ENCODE measurements around the gene PRKCG. TPM values are rescaled to one million over a fixed set of nuclear protein-coding genes. Genes with fewer than 3 reads are reported as not detected.
A peak's percentile ranks its signal among the peaks of the same experiment; 100 is the strongest.
"Not testable (repeated sequence)": the region's sequence is repeated elsewhere in the genome, so short reads cannot be mapped to it uniquely, and the experiment has no call there.

Gene PRKCG
- total RNA-seq, result under 1 TPM in 1 of 2 experiments, not detected in 1; 0.35 TPM

DNA sequence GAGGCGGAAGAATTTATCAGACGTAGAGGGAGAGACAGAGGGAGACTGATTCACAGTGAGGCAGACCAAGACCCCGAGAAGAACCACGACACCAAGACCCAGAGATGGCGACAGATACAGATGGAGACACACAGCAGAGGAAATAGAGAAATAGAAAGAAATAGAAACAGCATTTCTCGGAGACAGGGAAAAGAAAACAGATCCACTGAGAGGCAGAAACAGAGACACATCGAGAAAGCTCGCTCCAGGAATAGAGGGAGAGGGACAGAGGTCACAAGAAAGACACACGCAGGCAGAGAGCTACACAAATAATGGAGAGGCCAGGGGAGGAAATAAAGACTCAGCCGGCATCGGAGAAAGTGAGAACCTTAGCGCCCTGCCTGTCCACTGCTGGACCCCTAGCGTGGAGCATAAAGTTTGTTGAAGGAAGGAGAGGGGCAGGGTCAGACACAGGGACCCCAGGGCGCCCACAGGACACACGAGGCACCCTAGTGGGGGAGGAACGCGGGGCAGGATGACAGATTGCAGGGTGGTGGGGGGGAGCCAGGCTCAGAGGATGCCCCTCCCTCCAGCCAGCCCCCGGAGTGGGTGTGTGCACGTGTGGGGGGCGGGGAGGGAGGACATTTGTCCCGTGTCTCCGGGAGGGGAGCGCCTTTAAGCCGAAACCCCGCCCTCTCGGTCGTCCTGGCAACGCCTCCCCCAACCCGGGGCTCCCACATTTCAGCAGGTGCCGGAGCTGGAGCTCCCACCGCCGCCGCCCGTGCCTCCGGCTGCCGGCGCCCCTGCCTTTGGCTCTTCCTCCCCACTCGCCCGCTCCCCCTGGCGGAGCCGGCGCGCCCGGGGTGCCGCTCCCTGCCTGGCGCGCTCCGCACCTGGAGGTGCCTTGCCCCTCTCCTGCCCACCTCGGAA is at the start of gene PRKCG:
PRKCG (plus strand) TSS at position 716 of the 909 bp plus-strand sequence. CDS start 298 bp downstream, outside the sequence.
- Mint-ChIP-seq H3K4me1 (peaks cover 24% of the 10 kb centered on the region), H3K36me3 (peaks cover 4% of the 10 kb centered on the region), H3K27ac (no peak within 1 kb of the TSS), H3K27me3 (peaks cover 29% of the 10 kb centered on the region), H3K4me3 (no peak within 1 kb of the TSS), H3K9me3 (no peaks in the 10 kb centered on the region)
- DNase-seq, result peak; percentile 70

DNA sequence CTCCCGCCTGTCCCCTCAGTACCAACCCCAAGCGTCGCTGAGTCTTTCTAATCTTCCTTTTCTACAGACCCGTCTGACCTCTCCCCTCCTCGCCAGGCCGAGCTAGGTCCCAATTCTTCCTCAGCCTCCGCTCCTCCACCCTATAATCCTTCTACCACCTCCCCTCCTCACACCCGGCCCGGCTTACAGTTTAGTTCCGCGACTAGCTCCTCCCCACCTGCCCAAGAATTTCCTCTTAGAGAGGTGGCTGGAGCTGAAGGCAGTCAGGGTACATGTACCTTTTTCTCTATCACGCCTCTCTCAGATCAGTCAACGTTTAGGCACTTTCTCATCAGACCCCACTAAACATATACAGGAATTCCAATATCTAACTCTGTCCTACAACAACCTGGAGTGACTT is 49.1 kb upstream of the PRKCG start:
- not testable (repeated sequence) for H3K27ac Mint-ChIP-seq, DNase-seq, H3K36me3 Mint-ChIP-seq, H3K4me3 Mint-ChIP-seq, H3K4me1 Mint-ChIP-seq, H3K9me3 Mint-ChIP-seq
- H3K27me3 Mint-ChIP-seq, result peaks cover 56% of the 10 kb centered on the region

- DNase-seq, H3K4me1 Mint-ChIP-seq, H3K36me3 Mint-ChIP-seq, H3K27ac Mint-ChIP-seq, H3K4me3 Mint-ChIP-seq, H3K9me3 Mint-ChIP-seq: not testable (repeated sequence)
- peaks cover 17% of the 10 kb centered on the region for H3K27me3 Mint-ChIP-seq
Observed at GRCh38 chr19:53838446-53838845, 43.6 kb upstream of the PRKCG start.

GRCh38 chr19:53840241-53840640 is 41.8 kb upstream of the PRKCG start:
- H3K4me3 Mint-ChIP-seq, H3K4me1 Mint-ChIP-seq, H3K27me3 Mint-ChIP-seq, DNase-seq, H3K27ac Mint-ChIP-seq, H3K36me3 Mint-ChIP-seq, H3K9me3 Mint-ChIP-seq: not testable (repeated sequence)

GRCh38 chr19:53840914-53841313 is 41.1 kb upstream of the PRKCG start:
- H3K27me3 Mint-ChIP-seq, H3K27ac Mint-ChIP-seq, H3K9me3 Mint-ChIP-seq, H3K4me1 Mint-ChIP-seq, H3K36me3 Mint-ChIP-seq, H3K4me3 Mint-ChIP-seq, DNase-seq: not testable (repeated sequence)

DNA sequence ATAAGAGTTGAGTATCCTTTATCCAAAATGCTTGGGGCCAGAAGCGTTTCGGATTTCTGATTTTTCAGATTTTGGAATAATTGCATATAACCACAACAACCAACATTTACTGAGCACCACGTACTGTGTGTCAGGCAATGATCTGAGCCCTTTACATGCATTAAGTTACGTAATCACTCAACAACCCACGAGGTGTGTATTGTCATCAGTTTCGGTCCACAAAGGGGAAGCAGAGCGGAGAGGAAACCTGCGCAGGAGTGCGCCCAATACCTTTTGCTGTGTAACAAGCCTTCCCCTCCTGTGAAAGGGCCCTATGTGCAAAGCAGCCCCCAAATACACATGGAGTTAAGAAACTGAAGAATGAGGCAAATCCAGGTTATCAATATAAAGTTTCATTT is 37.1 kb upstream of the PRKCG start:
- Mint-ChIP-seq H3K36me3 (no peaks in the 10 kb centered on the region), H3K9me3 (no peaks in the 10 kb centered on the region), H3K4me3 (no peak overlapping the region), H3K27ac (no peak overlapping the region), H3K27me3 (peaks cover 29% of the 10 kb centered on the region), H3K4me1 (peaks cover 4% of the 10 kb centered on the region)
- DNase-seq, result no peak

GRCh38 chr19:53847555-53847954 is 34.4 kb upstream of the PRKCG start:
- no peaks in the 10 kb centered on the region for H3K36me3 Mint-ChIP-seq
- no peak overlapping the region for H3K4me3 Mint-ChIP-seq
- H3K27me3 Mint-ChIP-seq, result peaks cover 44% of the 10 kb centered on the region
- DNase-seq, result no peak
- no peak overlapping the region for H3K27ac Mint-ChIP-seq
- peaks cover 4% of the 10 kb centered on the region for H3K4me1 Mint-ChIP-seq
- H3K9me3 Mint-ChIP-seq, result no peaks in the 10 kb centered on the region

GRCh38 chr19:53849237-53849676 is 32.7 kb upstream of the PRKCG start:
- Mint-ChIP-seq H3K27me3 (peaks cover 49% of the 10 kb centered on the region), H3K9me3 (no peaks in the 10 kb centered on the region), H3K4me3 (no peak overlapping the region), H3K36me3 (no peaks in the 10 kb centered on the region), H3K27ac (no peak overlapping the region), H3K4me1 (peaks cover 4% of the 10 kb centered on the region)
- DNase-seq, result no peak

- no peaks in the 10 kb centered on the region for H3K9me3 Mint-ChIP-seq
- no peaks in the 10 kb centered on the region for H3K36me3 Mint-ChIP-seq
- no peak overlapping the region for H3K4me3 Mint-ChIP-seq
- no peak overlapping the region for H3K27ac Mint-ChIP-seq
- peaks cover 35% of the 10 kb centered on the region for H3K27me3 Mint-ChIP-seq
- H3K4me1 Mint-ChIP-seq, result peaks cover 4% of the 10 kb centered on the region
- DNase-seq, result no peak
Observed at GRCh38 chr19:53853707-53854106, 28.3 kb upstream of the PRKCG start.

GRCh38 chr19:53864308-53864836 is 17.6 kb upstream of the PRKCG start:
- Mint-ChIP-seq H3K9me3 (no peaks in the 10 kb centered on the region), H3K36me3 (no peaks in the 10 kb centered on the region), H3K27ac (no peak overlapping the region), H3K4me1 (peaks cover 27% of the 10 kb centered on the region), H3K4me3 (no peak overlapping the region), H3K27me3 (no peaks in the 10 kb centered on the region)
- no peak for DNase-seq

DNA sequence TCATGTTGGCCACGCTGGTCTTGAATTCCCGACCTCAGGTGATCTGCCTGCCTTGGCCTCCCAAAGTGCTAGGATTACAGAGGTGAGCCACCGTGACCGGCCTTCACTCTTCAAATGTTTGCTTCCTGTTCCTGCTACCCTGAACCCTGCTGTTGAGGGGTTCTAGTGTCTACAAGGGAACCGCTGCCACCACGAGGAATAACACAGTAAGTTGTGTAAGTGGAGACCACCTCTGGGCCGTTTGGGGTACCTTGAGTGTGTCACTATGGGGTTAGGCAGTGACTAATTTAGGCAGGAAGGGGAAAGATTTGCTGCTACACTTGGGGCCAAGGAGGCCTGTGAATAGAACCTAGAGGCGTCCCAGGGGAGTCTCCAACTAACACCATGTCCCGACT is 16.5 kb upstream of the PRKCG start:
- Mint-ChIP-seq H3K27me3 (no peaks in the 10 kb centered on the region), H3K9me3 (no peaks in the 10 kb centered on the region), H3K4me1 (peaks cover 28% of the 10 kb centered on the region), H3K27ac (no peak overlapping the region), H3K36me3 (no peaks in the 10 kb centered on the region), H3K4me3 (peak overlapping the region; percentile 77)
- DNase-seq, result no peak

DNA sequence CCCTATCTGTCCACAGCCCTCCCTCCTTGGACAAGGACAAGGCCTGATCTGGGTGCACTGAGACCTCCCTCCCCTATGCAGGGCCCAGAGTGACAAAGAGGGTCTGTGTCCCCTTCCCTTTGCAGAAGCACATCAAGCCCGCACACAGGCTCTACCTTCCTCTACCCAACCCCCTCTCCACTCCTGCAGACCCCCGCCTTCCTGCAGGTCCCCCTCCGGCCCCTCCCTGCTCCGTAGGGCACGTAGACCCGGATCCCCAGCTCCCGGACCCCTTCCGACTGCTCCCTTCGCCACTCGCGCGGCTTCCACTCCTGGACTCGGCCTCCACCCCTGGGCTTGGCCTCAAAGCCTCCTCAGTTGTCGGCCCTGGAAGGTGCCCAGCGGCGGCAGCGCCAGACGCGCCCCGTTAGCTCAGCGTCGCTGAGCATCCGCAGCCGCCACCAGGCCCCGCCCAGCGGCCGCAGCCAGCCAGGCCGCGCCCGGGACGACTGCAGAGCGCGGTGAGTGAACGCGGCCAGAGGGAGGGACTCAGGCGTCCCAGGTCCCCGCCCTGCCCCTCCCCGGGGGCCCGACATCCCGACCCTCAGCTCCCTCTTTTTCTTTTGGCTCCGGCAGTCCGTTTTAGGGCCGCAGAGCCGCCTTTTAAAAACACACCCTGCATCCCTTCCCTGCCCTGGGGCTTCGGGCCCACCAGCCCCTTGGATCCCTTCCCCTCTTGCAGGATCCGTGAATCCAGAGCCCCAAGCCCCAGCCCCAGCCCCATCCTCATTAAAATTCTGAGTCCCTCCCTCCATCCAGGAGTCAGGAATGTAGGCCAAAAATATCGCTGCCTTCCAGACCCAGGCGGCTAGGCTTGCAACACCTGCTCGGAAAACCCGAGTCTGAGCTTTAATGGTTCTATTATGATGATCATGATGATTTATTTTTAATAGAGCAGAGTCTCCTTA is 15.8 kb upstream of the PRKCG start:
- Mint-ChIP-seq H3K4me3 (peak overlapping the region; percentile 94), H3K36me3 (peaks cover 3% of the 10 kb centered on the region), H3K9me3 (no peaks in the 10 kb centered on the region), H3K27me3 (no peaks in the 10 kb centered on the region), H3K4me1 (peaks cover 32% of the 10 kb centered on the region), H3K27ac (peak overlapping the region; percentile 91)
- peak; percentile 77 for DNase-seq

GRCh38 chr19:53866865-53867224 is 15.2 kb upstream of the PRKCG start:
- Mint-ChIP-seq H3K9me3 (no peaks in the 10 kb centered on the region), H3K4me1 (peaks cover 37% of the 10 kb centered on the region)

GRCh38 chr19:53867225-53868090 is 14.5 kb upstream of the PRKCG start, which contains the start of gene MYADM:
MYADM (plus strand) TSS chr19:53867883; CDS start chr19:53873530, 5,647 bp downstream.
- DNase-seq, result peak; percentile 98
- peaks cover 6% of the 10 kb centered on the region for H3K36me3 Mint-ChIP-seq
- H3K9me3 Mint-ChIP-seq, result no peaks in the 10 kb centered on the region
- peaks cover 37% of the 10 kb centered on the region for H3K4me1 Mint-ChIP-seq
- no peaks in the 10 kb centered on the region for H3K27me3 Mint-ChIP-seq
- peak within 1 kb of the TSS; percentile 91 for H3K27ac Mint-ChIP-seq
- H3K4me3 Mint-ChIP-seq, result peak within 1 kb of the TSS; percentile 94

More at GRCh38 chr19:53866865-53867224, 15.2 kb upstream of the PRKCG start:
- Mint-ChIP-seq H3K27ac (peak overlapping the region; percentile 91), H3K4me3 (peak overlapping the region; percentile 94), H3K36me3 (peaks cover 6% of the 10 kb centered on the region), H3K27me3 (no peaks in the 10 kb centered on the region)
- no peak for DNase-seq

Data from activated naive CD8-positive, alpha-beta T cell treated with anti-CD3 and anti-CD28 coated beads for 36 hours (primary cell).